GM12878 (cell line): ENCODE data around the gene MAP3K4.

Experiments
- CBX3 ChIP-seq: fragments of 200-600 bp; sonication (generic); IDR thresholded peaks from 2 replicates; pipeline ENCODE4 v1.6.1; 2016; ENCODE audit warnings: low read depth, borderline replicate concordance
- CTCF ChIP-seq, 3 experiments: IDR thresholded peaks in 2 of 3; conservative IDR thresholded peaks in 1 of 3; 2 replicates each; pipeline ENCODE4 v1.5.1; 2011; ENCODE audit warnings: low read depth in 3 of 3, low read length in 3 of 3, mild to moderate bottlenecking in 3 of 3, control low read depth in 2 of 3, moderate library complexity in 2 of 3, inconsistent platforms in 1 of 3, mixed read lengths in 1 of 3; ENCODE audit not compliant: control insufficient read depth in 2 of 3, insufficient read depth in 1 of 3; ENCODE audit errors: extremely low read depth in 1 of 3
- DPF2 ChIP-seq: fragments of 450-650 bp; IDR thresholded peaks from 2 replicates; pipeline ENCODE4 v1.6.1; 2017; ENCODE audit warnings: mild to moderate bottlenecking
- EZH2 ChIP-seq: IDR thresholded peaks from 2 replicates; pipeline ENCODE4 v1.6.1; 2012; ENCODE audit warnings: low read depth, mild to moderate bottlenecking, control low read depth, inconsistent platforms, low read length, borderline replicate concordance; ENCODE audit not compliant: control insufficient read depth
- GABPA ChIP-seq: IDR thresholded peaks from 2 replicates; pipeline ENCODE4 v1.6.1; 2014; ENCODE audit warnings: antibody characterized with exemption, low read depth, mild to moderate bottlenecking, inconsistent platforms
- MTA3 ChIP-seq: IDR thresholded peaks from 2 replicates; pipeline ENCODE4 v1.6.1; 2012; ENCODE audit warnings: low read length, inconsistent platforms, borderline replicate concordance
- MXI1 ChIP-seq: fragments of 150-350 bp; IDR thresholded peaks from 2 replicates; pipeline ENCODE4 v1.6.1; 2011; ENCODE audit warnings: low read depth, mild to moderate bottlenecking, inconsistent platforms, low read length, improper control_type of control experiment
- SIN3A ChIP-seq: IDR thresholded peaks from 2 replicates; pipeline ENCODE4 v1.6.1; 2012; ENCODE audit warnings: low read depth, low read length, improper control_type of control experiment
- TCF7 ChIP-seq: IDR thresholded peaks from 2 replicates; pipeline ENCODE4 v1.6.1; 2014; ENCODE audit warnings: antibody characterized with exemption, borderline replicate concordance
- TF ChIP-seq, protein P1 (sequence below): IDR thresholded peaks from 2 replicates; pipeline ENCODE4 v1.6.1; 2012; ENCODE audit warnings: low read depth, low read length, improper control_type of control experiment
- TF ChIP-seq, protein P2 (sequence below): IDR thresholded peaks from 2 replicates; pipeline ENCODE4 v1.6.1; 2011; ENCODE audit warnings: borderline replicate concordance, low read depth, mild to moderate bottlenecking, moderate library complexity, mixed read lengths, low read length; ENCODE audit not compliant: insufficient read depth; ENCODE audit errors: extremely low read length

GRCh38 chr6:161162722-161163121, 171.2 kb downstream of the MAP3K4 start:
- TF ChIP-seq CTCF (IDR thresholded peaks at IDR 0.05 in 2 of 3, conservative IDR thresholded peaks at IDR 0.05 in 1 of 3; ENCODE audit: control insufficient read depth in 2 of 3, extremely low read depth in 1 of 3, insufficient read depth in 1 of 3, low read depth in 3 of 3, low read length in 3 of 3) (no peak), DPF2 (no peak), MXI1 (no peak), EZH2 (no peak), GABPA (no peak), MTA3 (no peak), CBX3 (no peak), SIN3A (no peak), TCF7 (no peak)
- TF ChIP-seq, protein P1, sequence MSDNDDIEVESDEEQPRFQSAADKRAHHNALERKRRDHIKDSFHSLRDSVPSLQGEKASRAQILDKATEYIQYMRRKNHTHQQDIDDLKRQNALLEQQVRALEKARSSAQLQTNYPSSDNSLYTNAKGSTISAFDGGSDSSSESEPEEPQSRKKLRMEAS: no peak
- TF ChIP-seq, protein P2, sequence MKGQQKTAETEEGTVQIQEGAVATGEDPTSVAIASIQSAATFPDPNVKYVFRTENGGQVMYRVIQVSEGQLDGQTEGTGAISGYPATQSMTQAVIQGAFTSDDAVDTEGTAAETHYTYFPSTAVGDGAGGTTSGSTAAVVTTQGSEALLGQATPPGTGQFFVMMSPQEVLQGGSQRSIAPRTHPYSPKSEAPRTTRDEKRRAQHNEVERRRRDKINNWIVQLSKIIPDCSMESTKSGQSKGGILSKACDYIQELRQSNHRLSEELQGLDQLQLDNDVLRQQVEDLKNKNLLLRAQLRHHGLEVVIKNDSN: no peak
